Fibroblast of lung (primary cell): ENCODE results near the gene NTN1. TPM values are rescaled to one million over a fixed set of nuclear protein-coding genes. Genes with fewer than 3 reads are reported as not detected.

Experiments used
- DNase-seq, 2 donors: peaks; one replicate each; pipeline versions ENCODE4 v3.0.0 to v3.0.0-alpha.2; 2010; ENCODE audit warnings: low read depth in 2 of 2
- H2AFZ ChIP-seq: 2 replicates; pipeline ENCODE4 v1.5.1; 2012; ENCODE audit warnings: low read length, control low read depth, inconsistent platforms
- H3K27ac ChIP-seq: 2 replicates; pipeline ENCODE4 v1.5.1; 2011; ENCODE audit warnings: low read length, control low read depth; ENCODE audit not compliant: insufficient read depth
- H3K27me3 ChIP-seq: 2 replicates; pipeline ENCODE4 v1.5.1; 2011; ENCODE audit warnings: mild to moderate bottlenecking, low read length; ENCODE audit not compliant: control insufficient read depth, insufficient read depth
- H3K36me3 ChIP-seq: 2 replicates; pipeline ENCODE4 v1.5.1; 2011; ENCODE audit warnings: low read length; ENCODE audit not compliant: control insufficient read depth, insufficient read depth
- H3K4me1 ChIP-seq: 2 replicates; pipeline ENCODE4 v1.5.1; 2011; ENCODE audit warnings: low read length; ENCODE audit not compliant: control insufficient read depth, insufficient read depth; ENCODE audit errors: extremely low read depth
- H3K4me2 ChIP-seq: 2 replicates; pipeline ENCODE4 v1.5.1; 2011; ENCODE audit warnings: low read length, control low read depth; ENCODE audit not compliant: insufficient read depth; ENCODE audit errors: extremely low read depth
- H3K4me3 ChIP-seq, 4 experiments: fragments of 200-600 bp in 1 of 4; sonication (generic) in 1 of 4; replicated peaks in 1 of 4; 2 replicates each; pipeline ENCODE4 v1.5.1; 2011 to 2016; ENCODE audit warnings: low read length in 4 of 4, low read depth in 3 of 4, mild to moderate bottlenecking in 3 of 4, control low read depth in 2 of 4, inconsistent platforms in 1 of 4, mixed read lengths in 1 of 4; ENCODE audit not compliant: insufficient read depth in 1 of 4; ENCODE audit errors: control extremely low read depth in 1 of 4
- H3K79me2 ChIP-seq: 2 replicates; pipeline ENCODE4 v1.5.1; 2012; ENCODE audit warnings: mild to moderate bottlenecking, low read length, inconsistent platforms; ENCODE audit not compliant: control insufficient read depth, insufficient read depth
- H3K9ac ChIP-seq: 2 replicates; pipeline ENCODE4 v1.5.1; 2011; ENCODE audit warnings: mild to moderate bottlenecking, low read length, control low read depth; ENCODE audit not compliant: insufficient read depth
- H3K9me3 ChIP-seq: 2 replicates; pipeline ENCODE4 v1.5.1; 2012; ENCODE audit warnings: low read depth, low read length; ENCODE audit not compliant: control insufficient read depth, insufficient read depth
- H4K20me1 ChIP-seq: 2 replicates; pipeline ENCODE4 v1.5.1; 2011; ENCODE audit warnings: low read length; ENCODE audit not compliant: control insufficient read depth, insufficient read depth; ENCODE audit errors: extremely low read depth
- CTCF ChIP-seq, 2 donors: IDR thresholded peaks in 1 of 2; conservative IDR thresholded peaks in 1 of 2; 1 replicate in 1 of 2; 2 replicates in 1 of 2; pipeline ENCODE4 v1.5.1; 2011 to 2012; ENCODE audit warnings: low read length in 2 of 2, control low read depth in 1 of 2, inconsistent platforms in 1 of 2, low read depth in 1 of 2, mild to moderate bottlenecking in 1 of 2
- EZH2 ChIP-seq: IDR thresholded peaks from 2 replicates; pipeline ENCODE4 v1.5.1; 2012; ENCODE audit warnings: low read length, control low read depth, mild to moderate bottlenecking; ENCODE audit errors: missing control alignments
- polyA plus RNA-seq, 2 donors: library from polyadenylated mRNA; depleted of rRNA in 1 of 2; stranded (reverse) in 1 of 2; unstranded in 1 of 2; fragments of >200 nt; gene quantifications; 2 replicates each; pipeline ENCODE4 v1.2.1, GENCODE V29; 2011 to 2012; ENCODE audit warnings: missing spikeins in 1 of 2
- total RNA-seq: library from RNA; depleted of rRNA; stranded (reverse); fragments of >200 nt; gene quantifications from 2 replicates; pipeline ENCODE4 v1.2.1, GENCODE V29; 2014

NTN1 gene
- total and polyA plus RNA-seq, 2 donors (not counting 1 experiment from before 2014, with no cell fraction given): 0.17 to 3.1 TPM

- H3K4me1 ChIP-seq: peaks cover 12% of the 10 kb centered on the region
- peak; percentile 60 to 67 for DNase-seq
- H3K9me3 ChIP-seq: no peaks in the 10 kb centered on the region
- peak overlapping the region; percentile 65 for H3K9ac ChIP-seq
- peak overlapping the region; percentile 80 for H3K4me2 ChIP-seq
- no peaks in the 10 kb centered on the region for H3K27me3 ChIP-seq
- TF ChIP-seq CTCF (conservative IDR thresholded peaks at IDR 0.05 in 1 of 2, IDR thresholded peaks at IDR 0.05 in 1 of 2; ENCODE audit: low read depth in 1 of 2, low read length in 2 of 2) (no peak), EZH2 (no peak)
- peak overlapping the region; percentile 48 for H3K27ac ChIP-seq
- H2AFZ ChIP-seq: peak overlapping the region; percentile 41
- H3K36me3 ChIP-seq: no peaks in the 10 kb centered on the region
- peak overlapping the region in 3 of 4 experiments; percentile 7 to 47 (median 42) for H3K4me3 ChIP-seq
- H3K79me2 ChIP-seq: no peaks in the 10 kb centered on the region
- H4K20me1 ChIP-seq: no peaks in the 10 kb centered on the region
Measured at GRCh38 chr17:9239793-9240658, 218.7 kb downstream of the NTN1 start.

- Histone ChIP-seq H3K9ac (peak overlapping the region; percentile 65), H4K20me1 (no peaks in the 10 kb centered on the region), H3K36me3 (no peaks in the 10 kb centered on the region), H3K4me1 (peaks cover 12% of the 10 kb centered on the region), H3K4me3 (peak overlapping the region in 1 of 4 experiments; percentile 47), H2AFZ (no peak overlapping the region), H3K9me3 (no peaks in the 10 kb centered on the region), H3K79me2 (no peaks in the 10 kb centered on the region), H3K4me2 (peak overlapping the region; percentile 51), H3K27me3 (no peaks in the 10 kb centered on the region), H3K27ac (peak overlapping the region; percentile 48)
- DNase-seq: peak; percentile 42 to 84
- TF ChIP-seq CTCF (conservative IDR thresholded peaks at IDR 0.05 in 1 of 2, IDR thresholded peaks at IDR 0.05 in 1 of 2; ENCODE audit: low read depth in 1 of 2, low read length in 2 of 2) (peak in 1 of 2 donors; percentile 3), EZH2 (no peak)
Measured at GRCh38 chr17:9240659-9241370, 219.5 kb downstream of the NTN1 start.

GRCh38 chr17:9241371-9241712 lies 220.0 kb downstream of the NTN1 start:
- DNase-seq: peak in 1 of 2 donors; percentile 49
- no peak for TF ChIP-seq EZH2
- TF ChIP-seq CTCF (conservative IDR thresholded peaks at IDR 0.05 in 1 of 2, IDR thresholded peaks at IDR 0.05 in 1 of 2; ENCODE audit: low read depth in 1 of 2, low read length in 2 of 2): no peak
- Histone ChIP-seq H3K9ac (peak overlapping the region; percentile 5), H3K79me2 (no peaks in the 10 kb centered on the region), H3K27ac (peak overlapping the region; percentile 48), H3K36me3 (no peaks in the 10 kb centered on the region), H3K4me2 (peak overlapping the region; percentile 17), H3K4me3 (no peak overlapping the region), H3K27me3 (no peaks in the 10 kb centered on the region), H3K4me1 (peaks cover 12% of the 10 kb centered on the region), H4K20me1 (no peaks in the 10 kb centered on the region), H3K9me3 (no peaks in the 10 kb centered on the region), H2AFZ (no peak overlapping the region)
